ENCODE measurements around the gene WT1. TPM values are rescaled to one million over a fixed set of nuclear protein-coding genes. Genes with fewer than 3 reads are reported as not detected.

The WT1 gene
- total and polyA plus RNA-seq, 10 of the 15 experiments (the other 5 are each of a cell fraction or from before 2014, with no cell fraction given): 0.07 to 0.37 (median 0.08) TPM; not detected in 7

- no peak for TF ChIP-seq ZBTB4 (CRISPR knock-in tag; IDR thresholded peaks at IDR 0.05)
- TF ChIP-seq SRF (IDR thresholded peaks at IDR 0.05; ENCODE audit: low read depth in 2 of 2, low read length in 2 of 2): no peak
- no peak for TF ChIP-seq PAX5 (IDR thresholded peaks at IDR 0.05; ENCODE audit: borderline replicate concordance, low read depth, low read length)
- TF ChIP-seq ZNF274 (IDR thresholded peaks at IDR 0.05; ENCODE audit: insufficient read depth, insufficient read length): no peak
- TF ChIP-seq NR2C2 (IDR thresholded peaks at IDR 0.05; ENCODE audit: borderline replicate concordance, control insufficient read depth, insufficient read length, low read depth): no peak
- no peak for TF ChIP-seq PRDM15 (CRISPR knock-in tag; IDR thresholded peaks at IDR 0.05)
- no peak for TF ChIP-seq WRNIP1 (IDR thresholded peaks at IDR 0.05; ENCODE audit: borderline replicate concordance, low read depth, low read length)
- no peak for TF ChIP-seq CEBPZ (IDR thresholded peaks at IDR 0.05; ENCODE audit: low read depth, low read length)
These were observed 15.0 kb upstream of the WT1 start (continued) for GRCh38 chr11:32450372-32450771.

All from GM12878 (cell line).